HCT116 (cell line): ENCODE data around the gene PTPN22.

Experiments
- EGR1 ChIP-seq: IDR thresholded peaks from 2 replicates; pipeline ENCODE4 v1.6.1; 2012; ENCODE audit warnings: low read depth
- ELF1 ChIP-seq: IDR thresholded peaks from 2 replicates; pipeline ENCODE4 v1.6.1; 2012; ENCODE audit warnings: low read depth, borderline replicate concordance
- EZH2 ChIP-seq: fragments of 200-600 bp; sonication (generic); IDR thresholded peaks from 2 replicates; pipeline ENCODE4 v1.6.1; 2017; ENCODE audit warnings: antibody characterized with exemption, mixed run types
- EZH2phosphoT487 ChIP-seq: fragments of 200-600 bp; IDR thresholded peaks from 2 replicates; pipeline ENCODE4 v1.6.1; 2018; ENCODE audit warnings: antibody characterized with exemption, borderline replicate concordance
- JUND ChIP-seq: IDR thresholded peaks from 2 replicates; pipeline ENCODE4 v1.6.1; 2012
- POLR2A ChIP-seq: IDR thresholded peaks from 2 replicates; pipeline ENCODE4 v1.7.0; 2011; ENCODE audit warnings: borderline replicate concordance; ENCODE audit not compliant: insufficient read depth, insufficient read length; ENCODE audit errors: extremely low read depth
- POLR2AphosphoS5 ChIP-seq: IDR thresholded peaks from 2 replicates; pipeline ENCODE4 v1.6.1; 2011; ENCODE audit warnings: mild to moderate bottlenecking, low read depth, low read length, moderate library complexity
- SIN3A ChIP-seq: IDR thresholded peaks from 2 replicates; pipeline ENCODE4 v1.6.1; 2012; ENCODE audit warnings: low read depth
- YY1 ChIP-seq: IDR thresholded peaks from 2 replicates; pipeline ENCODE4 v1.6.1; 2011; ENCODE audit warnings: low read length, low read depth, moderate library complexity, mild to moderate bottlenecking; ENCODE audit not compliant: insufficient replicate concordance; ENCODE audit errors: extremely low read depth
- ZFX ChIP-seq: fragments of 450-650 bp; IDR thresholded peaks from 2 replicates; pipeline ENCODE4 v1.6.1; 2017
- TF ChIP-seq, protein P1 (sequence below), 3 experiments: fragments of 200-600 bp in 1 of 3; sonication (generic) in 1 of 3; IDR thresholded peaks in 2 of 3; conservative IDR thresholded peaks in 1 of 3; 2 replicates each; pipeline ENCODE4 v1.5.1; 2012 to 2017; ENCODE audit warnings: low read depth in 2 of 3, low read length in 2 of 3, antibody characterized with exemption in 1 of 3, borderline replicate concordance in 1 of 3, control low read depth in 1 of 3, mild to moderate bottlenecking in 1 of 3, mixed read lengths in 1 of 3, mixed run types in 1 of 3, moderate library complexity in 1 of 3; ENCODE audit not compliant: insufficient read depth in 1 of 3
- TF ChIP-seq, protein P2 (sequence below): IDR thresholded peaks from 2 replicates; pipeline ENCODE4 v1.6.1; 2012

DNA sequence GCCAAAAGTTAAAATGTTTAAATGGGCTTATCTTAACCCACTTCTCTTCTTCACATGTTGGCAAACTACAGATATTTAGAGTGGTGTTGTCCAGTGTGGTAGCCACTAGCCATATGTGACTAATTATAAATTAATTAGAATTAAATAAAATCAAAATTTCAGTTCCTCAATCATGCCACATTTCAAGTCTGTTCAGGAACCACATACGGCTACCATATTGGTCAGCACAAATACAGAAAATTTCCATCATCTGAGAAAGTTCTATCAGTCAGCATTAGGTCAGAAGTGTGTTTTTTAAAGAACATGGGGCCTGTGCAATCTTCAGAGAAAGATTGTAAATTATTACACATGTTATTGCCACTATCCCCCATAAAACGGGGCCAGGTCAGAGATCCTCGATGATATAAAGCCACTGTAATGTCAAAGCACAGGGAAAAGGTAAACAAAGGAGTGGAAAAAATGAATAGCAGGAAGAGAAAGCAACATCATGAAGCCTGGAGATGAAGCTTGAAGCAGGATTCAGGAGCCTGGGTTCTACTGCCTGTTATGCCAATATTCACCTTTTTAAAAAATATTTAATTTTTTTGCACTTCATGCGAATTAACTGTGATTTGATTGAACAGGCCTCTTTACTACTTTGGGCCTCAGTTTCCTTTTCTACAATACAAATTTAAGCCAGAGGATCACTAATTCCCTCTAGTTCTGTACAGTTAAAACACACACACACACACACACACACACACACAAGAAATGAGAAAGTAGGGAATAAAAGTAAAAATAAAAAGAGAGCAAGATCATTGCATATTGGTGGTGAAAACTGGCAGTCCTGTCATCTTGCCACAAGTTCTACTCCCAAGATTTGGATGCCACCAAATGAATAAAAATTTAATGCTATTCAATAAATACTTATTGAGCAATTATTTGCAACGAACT lies 61.6 kb downstream of the PTPN22 start:
- TF ChIP-seq POLR2A, result no peak
- no peak for TF ChIP-seq EZH2phosphoT487
- TF ChIP-seq, protein P1, sequence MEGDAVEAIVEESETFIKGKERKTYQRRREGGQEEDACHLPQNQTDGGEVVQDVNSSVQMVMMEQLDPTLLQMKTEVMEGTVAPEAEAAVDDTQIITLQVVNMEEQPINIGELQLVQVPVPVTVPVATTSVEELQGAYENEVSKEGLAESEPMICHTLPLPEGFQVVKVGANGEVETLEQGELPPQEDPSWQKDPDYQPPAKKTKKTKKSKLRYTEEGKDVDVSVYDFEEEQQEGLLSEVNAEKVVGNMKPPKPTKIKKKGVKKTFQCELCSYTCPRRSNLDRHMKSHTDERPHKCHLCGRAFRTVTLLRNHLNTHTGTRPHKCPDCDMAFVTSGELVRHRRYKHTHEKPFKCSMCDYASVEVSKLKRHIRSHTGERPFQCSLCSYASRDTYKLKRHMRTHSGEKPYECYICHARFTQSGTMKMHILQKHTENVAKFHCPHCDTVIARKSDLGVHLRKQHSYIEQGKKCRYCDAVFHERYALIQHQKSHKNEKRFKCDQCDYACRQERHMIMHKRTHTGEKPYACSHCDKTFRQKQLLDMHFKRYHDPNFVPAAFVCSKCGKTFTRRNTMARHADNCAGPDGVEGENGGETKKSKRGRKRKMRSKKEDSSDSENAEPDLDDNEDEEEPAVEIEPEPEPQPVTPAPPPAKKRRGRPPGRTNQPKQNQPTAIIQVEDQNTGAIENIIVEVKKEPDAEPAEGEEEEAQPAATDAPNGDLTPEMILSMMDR (IDR thresholded peaks at IDR 0.05 in 2 of 3, conservative IDR thresholded peaks at IDR 0.05 in 1 of 3; ENCODE audit: borderline replicate concordance in 1 of 3, insufficient read depth in 1 of 3, low read depth in 2 of 3, low read length in 2 of 3), result no peak
- TF ChIP-seq EZH2, result no peak
- no peak for TF ChIP-seq POLR2AphosphoS5
- no peak for TF ChIP-seq EGR1
- no peak for TF ChIP-seq SIN3A
- TF ChIP-seq ELF1, result no peak
- TF ChIP-seq YY1, result no peak
- TF ChIP-seq, protein P2, sequence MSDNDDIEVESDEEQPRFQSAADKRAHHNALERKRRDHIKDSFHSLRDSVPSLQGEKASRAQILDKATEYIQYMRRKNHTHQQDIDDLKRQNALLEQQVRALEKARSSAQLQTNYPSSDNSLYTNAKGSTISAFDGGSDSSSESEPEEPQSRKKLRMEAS, result no peak
- no peak for TF ChIP-seq ZFX
- TF ChIP-seq JUND, result no peak
